ENCODE results near the gene PM20D1. TPM values are rescaled to one million over a fixed set of nuclear protein-coding genes. Genes with fewer than 3 reads are reported as not detected.

The PM20D1 gene
- polyA plus RNA-seq, 3 donors, result not detected

- Histone ChIP-seq H3K9me3 (replicated peaks in 1 of 2; ENCODE audit: control insufficient read depth in 1 of 2, insufficient read depth in 1 of 2, low read length in 2 of 2) (no peaks in the 10 kb centered on the region), H3K27ac (ENCODE audit: low read depth in 1 of 2, low read length in 2 of 2) (no peak overlapping the region), H3K9ac (ENCODE audit: insufficient read depth, low read length, poor library complexity, severe bottlenecking) (no peak overlapping the region), H3K4me1 (ENCODE audit: control insufficient read depth in 1 of 2, insufficient read depth in 2 of 2, low read length in 2 of 2) (no peaks in the 10 kb centered on the region), H3K4me3 (replicated peaks in 1 of 3; ENCODE audit: low read depth in 2 of 3, low read length in 3 of 3) (no peak overlapping the region), H3K36me3 (replicated peaks in 1 of 2; ENCODE audit: control insufficient read depth in 1 of 2, insufficient read depth in 2 of 2, low read length in 2 of 2) (no peaks in the 10 kb centered on the region), H3K27me3 (ENCODE audit: control insufficient read depth in 2 of 2, insufficient read depth in 2 of 2, low read length in 2 of 2) (no peaks in the 10 kb centered on the region), H2AFZ (ENCODE audit: insufficient read depth, low read depth, low read length, poor library complexity, severe bottlenecking) (no peak overlapping the region), H3K79me2 (ENCODE audit: insufficient read depth, low read length) (no peaks in the 10 kb centered on the region), H3K4me2 (replicated peaks; ENCODE audit: extremely low read depth, low read length, poor library complexity, severe bottlenecking) (no peak overlapping the region), H4K20me1 (ENCODE audit: insufficient read depth, low read length) (no peaks in the 10 kb centered on the region)
- Mint-ChIP-seq H3K4me3 (no peak overlapping the region), H3K27me3 (ENCODE audit: low read depth in 3 of 3) (peaks cover 0 to 2% (median 2%) of the 10 kb centered on the region in 3 donors), H3K4me1 (peaks cover 6% of the 10 kb centered on the region), H3K9me3 (no peaks in the 10 kb centered on the region), H3K36me3 (peaks cover 0 to 13% of the 10 kb centered on the region in 2 donors), H3K27ac (no peak overlapping the region)
- intact Hi-C loops (cut with micrococcal nuclease), result no loop called here
- DNase-seq, result no peak
- no peak for TF ChIP-seq CTCF (IDR thresholded peaks at IDR 0.05)
- WGBS (ENCODE audit: insufficient coverage), result 95% methylated on average over 3 of the region's 7 CpGs
These were observed 48.8 kb downstream of the PM20D1 start for GRCh38 chr1:205800981-205801703.

- Histone ChIP-seq H3K27me3 (ENCODE audit: control insufficient read depth in 2 of 2, insufficient read depth in 2 of 2, low read length in 2 of 2) (no peaks in the 10 kb centered on the region), H3K79me2 (ENCODE audit: insufficient read depth, low read length) (no peaks in the 10 kb centered on the region), H3K27ac (ENCODE audit: low read depth in 1 of 2, low read length in 2 of 2) (no peak overlapping the region), H3K4me1 (ENCODE audit: control insufficient read depth in 1 of 2, insufficient read depth in 2 of 2, low read length in 2 of 2) (no peaks in the 10 kb centered on the region), H4K20me1 (ENCODE audit: insufficient read depth, low read length) (no peaks in the 10 kb centered on the region), H3K36me3 (replicated peaks in 1 of 2; ENCODE audit: control insufficient read depth in 1 of 2, insufficient read depth in 2 of 2, low read length in 2 of 2) (no peaks in the 10 kb centered on the region), H3K4me2 (replicated peaks; ENCODE audit: extremely low read depth, low read length, poor library complexity, severe bottlenecking) (no peak overlapping the region), H3K9me3 (replicated peaks in 1 of 2; ENCODE audit: control insufficient read depth in 1 of 2, insufficient read depth in 1 of 2, low read length in 2 of 2) (no peaks in the 10 kb centered on the region), H3K9ac (ENCODE audit: insufficient read depth, low read length, poor library complexity, severe bottlenecking) (no peak overlapping the region), H2AFZ (ENCODE audit: insufficient read depth, low read depth, low read length, poor library complexity, severe bottlenecking) (no peak overlapping the region), H3K4me3 (replicated peaks in 1 of 3; ENCODE audit: low read depth in 2 of 3, low read length in 3 of 3) (no peak overlapping the region)
- H3K36me3 Mint-ChIP-seq, result peaks cover 0 to 13% of the 10 kb centered on the region in 2 donors
- DNase-seq, result no peak
- no peak for TF ChIP-seq CTCF (IDR thresholded peaks at IDR 0.05)
- peaks cover 0 to 2% (median 2%) of the 10 kb centered on the region in 3 donors for H3K27me3 Mint-ChIP-seq (ENCODE audit: low read depth in 3 of 3)
- H3K9me3 Mint-ChIP-seq, result no peaks in the 10 kb centered on the region
- H3K27ac Mint-ChIP-seq, result no peak overlapping the region
- H3K4me1 Mint-ChIP-seq, result no peaks in the 10 kb centered on the region
- 94% methylated on average over 4 of the region's 7 CpGs for WGBS (ENCODE audit: insufficient coverage)
- intact Hi-C loops (cut with micrococcal nuclease), result no loop called here
- H3K4me3 Mint-ChIP-seq, result no peak overlapping the region
These were observed 49.5 kb downstream of the PM20D1 start for GRCh38 chr1:205800427-205800826.

Data from CD14-positive monocyte (primary cell).